GM12873 (cell line): Measurements from ENCODE around the gene CNDP1.

Experiments used
- TF ChIP-seq, protein P1 (sequence below): IDR thresholded peaks from 2 replicates; pipeline ENCODE4 v1.5.1; 2012; ENCODE audit warnings: low read depth, mild to moderate bottlenecking, moderate library complexity, low read length, control low read depth; ENCODE audit not compliant: insufficient read depth; ENCODE audit errors: missing control alignments

Gene CNDP1, protein sequence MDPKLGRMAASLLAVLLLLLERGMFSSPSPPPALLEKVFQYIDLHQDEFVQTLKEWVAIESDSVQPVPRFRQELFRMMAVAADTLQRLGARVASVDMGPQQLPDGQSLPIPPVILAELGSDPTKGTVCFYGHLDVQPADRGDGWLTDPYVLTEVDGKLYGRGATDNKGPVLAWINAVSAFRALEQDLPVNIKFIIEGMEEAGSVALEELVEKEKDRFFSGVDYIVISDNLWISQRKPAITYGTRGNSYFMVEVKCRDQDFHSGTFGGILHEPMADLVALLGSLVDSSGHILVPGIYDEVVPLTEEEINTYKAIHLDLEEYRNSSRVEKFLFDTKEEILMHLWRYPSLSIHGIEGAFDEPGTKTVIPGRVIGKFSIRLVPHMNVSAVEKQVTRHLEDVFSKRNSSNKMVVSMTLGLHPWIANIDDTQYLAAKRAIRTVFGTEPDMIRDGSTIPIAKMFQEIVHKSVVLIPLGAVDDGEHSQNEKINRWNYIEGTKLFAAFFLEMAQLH

DNA sequence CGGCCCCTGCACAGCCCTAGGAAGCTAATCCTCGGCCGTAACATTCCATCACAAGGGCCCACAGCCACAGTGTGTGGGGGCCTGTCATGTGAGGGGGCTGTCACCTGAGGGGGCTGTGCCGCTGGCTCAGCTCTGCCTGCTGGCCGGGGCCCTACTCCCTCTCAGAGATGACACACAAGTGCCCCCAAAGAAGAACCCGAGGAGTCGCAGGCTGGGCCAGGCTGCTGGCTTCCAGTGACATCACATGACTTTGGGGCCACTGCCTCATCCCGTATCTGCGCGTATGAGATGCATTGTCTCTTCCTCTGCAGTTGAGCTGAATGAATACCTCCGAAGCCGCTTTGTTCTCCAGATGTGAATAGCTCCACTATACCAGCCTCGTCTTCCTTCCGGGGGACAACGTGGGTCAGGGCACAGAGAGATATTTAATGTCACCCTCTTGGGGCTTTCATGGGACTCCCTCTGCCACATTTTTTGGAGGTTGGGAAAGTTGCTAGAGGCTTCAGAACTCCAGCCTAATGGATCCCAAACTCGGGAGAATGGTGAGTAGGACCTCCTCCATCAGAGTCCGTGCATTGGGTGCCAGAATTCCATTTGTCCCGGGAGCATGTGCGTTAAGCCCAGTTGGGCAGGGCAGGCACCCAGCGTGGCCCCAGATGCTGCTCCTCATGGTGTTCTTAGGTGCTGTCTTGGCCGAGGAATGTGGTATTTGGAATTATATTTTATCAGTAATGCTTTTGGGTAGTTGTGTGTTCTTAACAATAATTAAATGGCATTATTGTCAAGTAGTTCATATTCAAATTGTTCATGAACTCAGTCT lies at the start of gene CNDP1:
Gene CNDP1 (plus strand): TSS at position 351 of the 820 bp plus-strand sequence. CDS start 168 bp downstream, at position 519.
- TF ChIP-seq, protein P1, sequence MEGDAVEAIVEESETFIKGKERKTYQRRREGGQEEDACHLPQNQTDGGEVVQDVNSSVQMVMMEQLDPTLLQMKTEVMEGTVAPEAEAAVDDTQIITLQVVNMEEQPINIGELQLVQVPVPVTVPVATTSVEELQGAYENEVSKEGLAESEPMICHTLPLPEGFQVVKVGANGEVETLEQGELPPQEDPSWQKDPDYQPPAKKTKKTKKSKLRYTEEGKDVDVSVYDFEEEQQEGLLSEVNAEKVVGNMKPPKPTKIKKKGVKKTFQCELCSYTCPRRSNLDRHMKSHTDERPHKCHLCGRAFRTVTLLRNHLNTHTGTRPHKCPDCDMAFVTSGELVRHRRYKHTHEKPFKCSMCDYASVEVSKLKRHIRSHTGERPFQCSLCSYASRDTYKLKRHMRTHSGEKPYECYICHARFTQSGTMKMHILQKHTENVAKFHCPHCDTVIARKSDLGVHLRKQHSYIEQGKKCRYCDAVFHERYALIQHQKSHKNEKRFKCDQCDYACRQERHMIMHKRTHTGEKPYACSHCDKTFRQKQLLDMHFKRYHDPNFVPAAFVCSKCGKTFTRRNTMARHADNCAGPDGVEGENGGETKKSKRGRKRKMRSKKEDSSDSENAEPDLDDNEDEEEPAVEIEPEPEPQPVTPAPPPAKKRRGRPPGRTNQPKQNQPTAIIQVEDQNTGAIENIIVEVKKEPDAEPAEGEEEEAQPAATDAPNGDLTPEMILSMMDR = no peak

DNA sequence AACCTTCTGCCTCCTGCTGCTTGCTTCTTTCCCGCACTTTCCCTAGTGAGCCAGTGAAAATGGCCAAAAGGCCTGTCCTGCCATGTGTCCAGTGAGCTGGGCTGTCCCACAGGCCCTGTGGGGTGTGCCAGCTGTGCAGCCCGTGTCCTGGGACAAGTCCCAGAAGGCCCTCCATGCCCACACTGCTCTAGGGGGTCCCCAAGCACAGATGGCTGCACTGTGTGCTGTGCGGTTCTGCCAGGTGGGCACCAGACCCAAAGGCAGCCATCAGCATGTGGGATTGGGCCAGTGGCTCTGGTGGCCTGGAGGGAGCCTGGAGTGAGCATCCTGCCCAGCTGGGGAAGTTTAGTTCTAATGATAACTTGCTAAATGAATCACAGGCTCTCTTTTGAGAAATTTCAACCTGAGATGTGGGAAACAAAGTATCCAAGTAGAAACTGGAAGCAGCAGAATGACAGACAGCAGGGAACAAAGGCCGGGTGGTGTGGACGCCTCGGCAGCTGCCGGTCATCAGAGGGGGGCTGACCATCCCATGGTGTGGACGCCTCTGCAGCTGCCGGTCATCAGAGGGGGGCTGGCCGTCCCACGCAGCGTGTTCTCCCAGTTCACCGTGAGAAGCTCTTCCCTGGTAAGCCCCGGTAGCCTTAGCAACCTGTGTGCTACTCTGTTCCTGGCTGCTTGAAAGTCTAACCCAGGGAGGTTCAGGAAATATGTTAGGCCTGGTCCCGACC lies 48.0 kb upstream of the CNDP1 start:
- TF ChIP-seq, protein P1 = no peak

DNA sequence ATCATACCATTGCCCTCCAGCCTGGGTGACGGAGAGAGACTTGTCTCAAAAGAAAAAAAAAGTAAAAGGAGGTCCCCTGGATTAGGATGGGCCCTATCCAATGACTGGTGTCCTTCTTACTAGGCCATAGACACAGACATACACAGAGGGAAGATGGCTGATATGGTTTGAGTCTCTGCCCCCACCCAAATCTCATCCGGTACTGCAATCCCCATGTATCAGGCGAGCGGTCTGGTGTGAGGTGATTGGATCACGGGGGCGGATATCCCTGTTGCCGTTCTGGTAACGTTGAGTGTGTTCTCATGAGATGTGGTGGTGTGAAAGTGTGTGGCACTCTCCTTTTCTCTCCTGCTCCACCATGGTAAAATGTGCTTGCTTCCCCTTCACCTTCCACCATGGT lies 45.9 kb upstream of the CNDP1 start:
- TF ChIP-seq, protein P1 = no peak

DNA sequence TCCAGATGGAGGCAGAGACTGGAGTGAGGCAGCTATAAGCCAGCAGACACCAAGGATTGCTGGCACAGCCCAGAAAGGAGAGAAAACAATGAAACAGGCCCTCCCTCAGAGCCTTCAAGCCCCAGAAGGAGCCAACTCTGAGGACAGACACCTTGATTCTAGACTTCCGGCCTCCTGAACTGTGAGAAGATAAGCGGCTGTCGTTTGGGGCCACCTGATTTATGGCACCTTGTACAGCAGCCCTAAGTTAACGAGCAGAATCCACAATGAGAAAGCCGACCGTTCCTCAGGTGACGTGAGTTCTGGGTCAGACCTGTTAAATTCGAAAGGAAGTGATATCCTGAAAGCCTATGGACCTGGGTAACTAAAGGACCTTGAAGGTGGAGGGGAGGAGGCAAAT lies 45.4 kb upstream of the CNDP1 start:
- TF ChIP-seq, protein P1 = no peak

DNA sequence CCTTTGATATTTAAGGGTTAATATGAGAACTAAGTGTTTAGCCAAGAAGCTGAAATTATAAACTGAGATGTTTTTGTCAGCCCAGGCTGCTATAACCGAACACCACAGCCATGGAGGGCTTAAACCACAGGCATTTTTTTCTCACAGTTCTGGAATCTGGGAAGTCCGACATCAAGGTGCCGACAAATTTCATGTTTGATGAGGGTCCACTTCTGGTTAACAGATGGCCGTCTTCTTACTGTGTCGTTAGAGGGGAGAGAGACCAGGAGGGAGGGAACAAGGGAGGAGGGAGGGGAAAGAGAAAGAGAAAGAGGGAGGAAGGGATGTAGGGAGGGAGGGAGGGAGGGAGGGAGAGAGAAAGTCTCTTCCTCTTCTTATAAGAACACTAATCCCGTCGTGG lies 44.6 kb upstream of the CNDP1 start:
- TF ChIP-seq, protein P1 = no peak

DNA sequence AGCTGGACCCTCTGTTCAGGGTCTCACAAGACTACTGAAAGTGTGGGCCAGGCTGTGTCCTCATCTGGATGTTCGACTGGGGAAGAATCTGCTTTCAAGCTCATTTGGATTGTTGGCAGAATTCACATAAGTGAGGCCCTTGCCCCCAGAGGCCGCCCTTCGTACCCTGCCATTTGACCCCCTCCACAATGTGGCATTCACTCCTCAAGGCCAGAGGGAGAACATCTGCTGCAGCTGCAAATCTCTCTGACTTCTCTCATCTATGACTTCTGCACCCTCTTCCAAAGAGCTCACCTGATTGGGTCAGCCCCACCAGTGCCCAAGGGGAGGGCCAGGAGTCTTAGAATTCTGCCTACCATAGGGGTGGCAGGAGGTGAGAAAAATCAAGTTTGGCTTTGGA lies 42.0 kb upstream of the CNDP1 start:
- TF ChIP-seq, protein P1 = no peak
